ENCODE measurements around the gene OR4D2. TPM values are rescaled to one million over a fixed set of nuclear protein-coding genes. Genes with fewer than 3 reads are reported as not detected.

The OR4D2 gene
- polyA plus RNA-seq, 1 donor, result not detected

DNA sequence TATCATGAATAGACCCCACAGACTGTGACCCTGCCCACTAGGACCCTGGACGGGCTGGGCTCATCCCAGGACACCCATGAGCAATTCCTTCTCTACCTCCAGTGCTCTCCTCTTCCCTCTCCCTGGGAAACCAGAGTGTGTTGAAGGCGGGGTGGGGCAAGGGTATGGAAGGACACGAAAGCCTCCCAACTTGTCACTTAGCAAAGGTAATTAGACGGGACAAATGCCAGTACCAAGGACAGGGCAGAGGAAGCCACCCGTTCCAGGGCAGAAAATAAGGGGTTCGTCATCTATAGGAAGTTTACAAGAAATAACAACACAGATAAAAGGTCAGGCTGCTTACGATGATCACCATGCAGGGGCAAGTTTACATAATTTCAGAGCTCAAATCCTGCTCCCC lies 20.9 kb downstream of the OR4D2 start:
- no CpG with 5 or more reads among the region's 7 CpGs for WGBS (ENCODE audit: insufficient coverage, low lambda C conversion rate)
- no peak overlapping the region for H3K27ac ChIP-seq (ENCODE audit: low read length)

DNA sequence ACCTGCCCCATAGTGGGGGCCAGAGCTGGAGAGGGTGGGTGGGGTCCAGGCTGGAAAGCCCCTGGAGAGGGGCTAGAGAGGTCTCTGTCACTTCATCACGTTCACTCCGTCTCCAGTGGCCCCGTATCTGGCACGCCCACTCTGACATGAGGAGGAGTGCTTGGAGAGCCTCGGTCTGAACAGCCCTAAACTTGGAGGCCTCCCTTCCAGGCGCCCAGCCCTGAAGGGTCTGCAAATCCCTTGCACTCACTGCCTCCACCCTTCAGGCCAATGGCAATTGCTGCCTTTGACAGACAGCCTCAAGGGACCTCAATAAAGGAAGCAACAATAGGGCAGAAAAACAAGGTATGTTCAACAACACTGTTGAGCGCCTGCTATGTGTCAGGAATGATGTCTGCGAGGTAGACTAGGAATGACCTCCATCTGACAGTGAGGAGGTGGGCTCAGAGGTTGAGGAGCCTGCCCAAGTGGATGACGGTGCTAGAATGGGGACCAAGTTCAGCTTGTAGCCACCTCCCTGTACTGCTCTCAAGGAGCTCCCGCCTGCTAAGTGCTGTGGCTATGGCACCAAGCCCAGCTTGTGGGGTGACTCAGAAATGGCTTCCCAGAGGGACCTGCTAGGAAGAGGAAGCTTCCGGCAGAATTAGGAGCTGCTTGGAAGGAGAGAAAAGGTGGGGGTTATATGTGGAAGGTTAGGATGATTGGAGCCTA lies 22.8 kb downstream of the OR4D2 start:
- WGBS (ENCODE audit: insufficient coverage, low lambda C conversion rate), result 80% methylated on average over 1 of the region's 11 CpGs
- Histone ChIP-seq H3K4me3 (ENCODE audit: low read length) (no peak overlapping the region), H3K9me3 (ENCODE audit: control insufficient read depth, low read depth, low read length) (no peaks in the 10 kb centered on the region), H3K27ac (ENCODE audit: low read length) (no peak overlapping the region), H3K27me3 (ENCODE audit: control insufficient read depth, insufficient read depth, low read length) (peaks cover 5% of the 10 kb centered on the region), H3K36me3 (ENCODE audit: control insufficient read depth, insufficient read depth, low read length) (no peaks in the 10 kb centered on the region), H3K4me1 (ENCODE audit: control insufficient read depth, insufficient read depth, low read length) (peaks cover 20% of the 10 kb centered on the region)
- no peak for DNase-seq

More for the DNA sequence above, 20.9 kb downstream of the OR4D2 start:
- peaks cover 20% of the 10 kb centered on the region for H3K4me1 ChIP-seq (ENCODE audit: control insufficient read depth, insufficient read depth, low read length)
- no peak overlapping the region for H3K4me3 ChIP-seq (ENCODE audit: low read length)
- H3K36me3 ChIP-seq (ENCODE audit: control insufficient read depth, insufficient read depth, low read length), result no peaks in the 10 kb centered on the region
- no peaks in the 10 kb centered on the region for H3K9me3 ChIP-seq (ENCODE audit: control insufficient read depth, low read depth, low read length)
- peaks cover 5% of the 10 kb centered on the region for H3K27me3 ChIP-seq (ENCODE audit: control insufficient read depth, insufficient read depth, low read length)
- DNase-seq, result no peak

DNA sequence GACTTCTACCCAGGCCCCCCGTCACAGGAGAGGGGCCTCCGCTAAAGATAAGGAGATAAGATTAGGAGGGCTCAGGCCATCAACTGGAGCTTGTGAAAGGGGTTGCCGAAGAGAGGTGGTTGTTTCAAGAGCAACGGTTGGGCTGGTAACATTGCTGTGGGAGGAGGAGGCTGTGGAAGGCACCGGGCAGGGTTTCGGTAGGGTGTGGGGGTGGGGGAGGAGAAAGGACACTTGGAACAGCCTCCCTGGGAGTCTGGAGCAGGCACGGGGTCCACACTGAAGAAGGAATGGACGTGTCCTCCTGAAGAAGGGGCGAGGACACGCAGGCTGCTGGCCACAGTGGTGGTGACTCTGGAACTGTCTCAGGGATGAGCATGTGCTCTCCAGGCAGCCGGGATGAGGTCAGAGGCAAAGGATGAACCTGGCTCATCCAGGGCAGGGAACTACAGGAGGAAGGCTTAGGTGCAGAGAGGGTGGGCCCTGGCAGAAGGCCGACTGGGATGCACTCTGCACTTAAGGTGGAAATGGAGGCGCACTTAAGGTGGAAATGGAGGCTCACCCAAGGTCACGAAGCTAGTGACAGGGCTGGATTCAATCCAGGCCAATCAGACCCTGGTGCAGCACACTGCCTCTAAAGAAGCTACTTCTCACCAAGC lies 24.6 kb downstream of the OR4D2 start:
- H3K27me3 ChIP-seq (ENCODE audit: control insufficient read depth, insufficient read depth, low read length), result peaks cover 5% of the 10 kb centered on the region
- no peak overlapping the region for H3K27ac ChIP-seq (ENCODE audit: low read length)
- no CpG with 5 or more reads among the region's 14 CpGs for WGBS (ENCODE audit: insufficient coverage, low lambda C conversion rate)
- DNase-seq, result peak in 1 of 2 donors; percentile 35
- peaks cover 16% of the 10 kb centered on the region for H3K4me1 ChIP-seq (ENCODE audit: control insufficient read depth, insufficient read depth, low read length)
- H3K4me3 ChIP-seq (ENCODE audit: low read length), result no peak overlapping the region
- H3K9me3 ChIP-seq (ENCODE audit: control insufficient read depth, low read depth, low read length), result no peaks in the 10 kb centered on the region
- no peaks in the 10 kb centered on the region for H3K36me3 ChIP-seq (ENCODE audit: control insufficient read depth, insufficient read depth, low read length)

GRCh38 chr17:58192612-58193011 lies 25.8 kb downstream of the OR4D2 start, which contains the start of gene EPX:
TSS of gene EPX (plus strand) at chr17:58192726. CDS start at chr17:58192847, 121 bp downstream.
- WGBS (ENCODE audit: insufficient coverage, low lambda C conversion rate), result no CpG with 5 or more reads among the region's 6 CpGs
- H3K4me1 ChIP-seq (ENCODE audit: control insufficient read depth, insufficient read depth, low read length), result peaks cover 16% of the 10 kb centered on the region
- no peaks in the 10 kb centered on the region for H3K9me3 ChIP-seq (ENCODE audit: control insufficient read depth, low read depth, low read length)
- DNase-seq, result no peak
- no peak within 1 kb of the TSS for H3K27ac ChIP-seq (ENCODE audit: low read length)
- H3K36me3 ChIP-seq (ENCODE audit: control insufficient read depth, insufficient read depth, low read length), result no peaks in the 10 kb centered on the region
- H3K4me3 ChIP-seq (ENCODE audit: low read length), result no peak within 1 kb of the TSS
- peaks cover 9% of the 10 kb centered on the region for H3K27me3 ChIP-seq (ENCODE audit: control insufficient read depth, insufficient read depth, low read length)

DNA sequence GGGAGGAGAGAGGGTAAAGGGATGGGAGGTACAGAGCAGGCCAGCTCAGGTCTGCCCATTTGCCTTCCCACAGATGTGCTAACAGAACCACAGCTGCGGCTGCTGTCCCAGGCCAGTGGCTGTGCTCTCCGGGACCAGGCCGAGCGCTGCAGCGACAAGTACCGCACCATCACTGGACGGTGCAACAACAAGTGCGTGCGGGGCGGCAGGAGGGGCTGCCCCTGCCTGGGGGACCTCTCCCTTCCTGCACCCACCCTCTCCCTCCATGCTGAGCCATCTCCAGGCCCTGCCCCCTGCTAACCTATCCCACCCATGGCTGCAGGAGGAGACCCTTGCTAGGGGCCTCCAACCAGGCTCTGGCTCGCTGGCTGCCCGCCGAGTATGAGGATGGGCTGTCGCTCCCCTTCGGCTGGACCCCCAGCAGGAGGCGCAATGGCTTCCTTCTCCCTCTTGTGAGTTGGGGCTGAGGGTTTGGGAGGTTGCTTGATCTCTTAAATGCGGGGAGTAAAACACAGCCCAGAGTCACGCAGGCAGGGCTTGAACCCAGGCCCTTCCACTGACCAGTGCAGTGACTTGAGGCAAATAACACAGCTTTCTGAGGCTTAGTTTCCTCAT lies 27.0 kb downstream of the OR4D2 start:
- Histone ChIP-seq H3K27me3 (ENCODE audit: control insufficient read depth, insufficient read depth, low read length) (peaks cover 9% of the 10 kb centered on the region), H3K4me1 (ENCODE audit: control insufficient read depth, insufficient read depth, low read length) (peaks cover 16% of the 10 kb centered on the region), H3K9me3 (ENCODE audit: control insufficient read depth, low read depth, low read length) (no peaks in the 10 kb centered on the region), H3K4me3 (ENCODE audit: low read length) (no peak overlapping the region), H3K27ac (ENCODE audit: low read length) (no peak overlapping the region), H3K36me3 (ENCODE audit: control insufficient read depth, insufficient read depth, low read length) (no peaks in the 10 kb centered on the region)
- no peak for DNase-seq
- WGBS (ENCODE audit: insufficient coverage, low lambda C conversion rate), result no CpG with 5 or more reads among the region's 18 CpGs

GRCh38 chr17:58195518-58196123 lies 28.8 kb downstream of the OR4D2 start:
- H3K9me3 ChIP-seq (ENCODE audit: control insufficient read depth, low read depth, low read length), result no peaks in the 10 kb centered on the region

GRCh38 chr17:58196610-58197009 lies 29.8 kb downstream of the OR4D2 start:
- Histone ChIP-seq H3K27ac (ENCODE audit: low read length) (no peak overlapping the region), H3K36me3 (ENCODE audit: control insufficient read depth, insufficient read depth, low read length) (no peaks in the 10 kb centered on the region), H3K4me3 (ENCODE audit: low read length) (no peak overlapping the region), H3K27me3 (ENCODE audit: control insufficient read depth, insufficient read depth, low read length) (peaks cover 4% of the 10 kb centered on the region), H3K4me1 (ENCODE audit: control insufficient read depth, insufficient read depth, low read length) (peaks cover 8% of the 10 kb centered on the region), H3K9me3 (ENCODE audit: control insufficient read depth, low read depth, low read length) (no peaks in the 10 kb centered on the region)
- no peak for DNase-seq
- no CpG with 5 or more reads among the region's 7 CpGs for WGBS (ENCODE audit: insufficient coverage, low lambda C conversion rate)

More at GRCh38 chr17:58195518-58196123, 28.8 kb downstream of the OR4D2 start:
- no peak overlapping the region for H3K4me3 ChIP-seq (ENCODE audit: low read length)
- no peaks in the 10 kb centered on the region for H3K36me3 ChIP-seq (ENCODE audit: control insufficient read depth, insufficient read depth, low read length)
- H3K27ac ChIP-seq (ENCODE audit: low read length), result no peak overlapping the region
- DNase-seq, result no peak
- H3K27me3 ChIP-seq (ENCODE audit: control insufficient read depth, insufficient read depth, low read length), result peaks cover 9% of the 10 kb centered on the region
- 95% methylated on average over 1 of the region's 5 CpGs for WGBS (ENCODE audit: insufficient coverage, low lambda C conversion rate)
- H3K4me1 ChIP-seq (ENCODE audit: control insufficient read depth, insufficient read depth, low read length), result peaks cover 16% of the 10 kb centered on the region

DNA sequence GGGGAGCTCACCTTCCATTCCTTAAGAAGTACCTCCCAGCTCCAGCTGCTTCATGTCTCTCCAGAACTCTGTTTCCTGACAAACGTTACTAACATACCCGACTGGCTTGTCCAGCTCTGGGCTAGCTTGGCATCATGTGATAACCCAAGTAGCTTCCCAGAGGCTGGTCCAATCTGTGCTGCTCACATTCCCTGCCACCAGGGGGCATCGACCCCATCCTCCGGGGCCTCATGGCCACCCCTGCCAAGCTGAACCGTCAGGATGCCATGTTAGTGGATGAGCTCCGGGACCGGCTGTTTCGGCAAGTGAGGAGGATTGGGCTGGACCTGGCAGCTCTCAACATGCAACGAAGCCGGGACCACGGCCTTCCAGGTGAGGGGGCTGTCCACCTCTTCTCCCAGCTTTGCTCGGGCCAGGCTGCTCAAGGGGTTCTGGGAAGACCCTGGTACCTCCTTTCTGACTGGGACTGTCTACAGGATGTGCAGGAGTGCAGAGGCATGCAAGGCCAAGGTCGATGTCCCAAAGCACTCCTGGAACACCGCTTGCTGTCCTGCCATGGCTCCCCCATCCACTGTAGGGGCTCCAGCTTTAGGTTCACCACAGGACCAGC lies 33.3 kb downstream of the OR4D2 start:
- Histone ChIP-seq H3K9me3 (ENCODE audit: control insufficient read depth, low read depth, low read length) (no peaks in the 10 kb centered on the region), H3K27me3 (ENCODE audit: control insufficient read depth, insufficient read depth, low read length) (peaks cover 4% of the 10 kb centered on the region), H3K4me1 (ENCODE audit: control insufficient read depth, insufficient read depth, low read length) (peaks cover 6% of the 10 kb centered on the region), H3K4me3 (ENCODE audit: low read length) (no peak overlapping the region), H3K27ac (ENCODE audit: low read length) (no peak overlapping the region), H3K36me3 (ENCODE audit: control insufficient read depth, insufficient read depth, low read length) (peaks cover 2% of the 10 kb centered on the region)
- peak in 1 of 2 donors; percentile 40 for DNase-seq
- WGBS (ENCODE audit: insufficient coverage, low lambda C conversion rate), result no CpG with 5 or more reads among the region's 14 CpGs

GRCh38 chr17:58202859-58203258 lies 36.1 kb downstream of the OR4D2 start:
- no peaks in the 10 kb centered on the region for H3K27me3 ChIP-seq (ENCODE audit: control insufficient read depth, insufficient read depth, low read length)
- H3K4me1 ChIP-seq (ENCODE audit: control insufficient read depth, insufficient read depth, low read length), result no peaks in the 10 kb centered on the region
- H3K9me3 ChIP-seq (ENCODE audit: control insufficient read depth, low read depth, low read length), result no peaks in the 10 kb centered on the region
- H3K4me3 ChIP-seq (ENCODE audit: low read length), result no peak overlapping the region
- DNase-seq, result no peak
- WGBS (ENCODE audit: insufficient coverage, low lambda C conversion rate), result no CpG with 5 or more reads among the region's 7 CpGs
- H3K27ac ChIP-seq (ENCODE audit: low read length), result no peak overlapping the region
- peaks cover 27% of the 10 kb centered on the region for H3K36me3 ChIP-seq (ENCODE audit: control insufficient read depth, insufficient read depth, low read length)

DNA sequence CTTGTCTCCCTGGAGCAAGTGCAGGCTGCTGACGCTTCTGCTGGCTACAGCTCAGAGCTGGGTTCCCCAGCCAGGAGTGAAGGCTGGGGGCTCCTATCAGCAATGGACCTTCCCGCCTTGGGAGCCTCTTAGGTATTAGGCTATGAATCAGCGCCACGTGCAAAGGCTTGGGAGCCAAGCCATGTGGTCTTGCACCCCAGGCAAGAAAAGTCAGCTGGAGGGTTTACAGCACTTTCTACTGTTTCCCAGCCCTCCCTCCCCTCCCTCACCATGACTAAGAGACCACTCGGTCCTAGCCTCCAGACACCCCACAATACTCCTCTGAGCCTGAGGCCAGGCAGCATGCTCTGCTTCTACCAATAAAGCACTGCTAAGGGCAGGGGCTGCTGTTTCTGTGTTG lies 38.0 kb downstream of the OR4D2 start:
- H3K36me3 ChIP-seq (ENCODE audit: control insufficient read depth, insufficient read depth, low read length), result peaks cover 38% of the 10 kb centered on the region
- peaks cover 11% of the 10 kb centered on the region for H3K4me1 ChIP-seq (ENCODE audit: control insufficient read depth, insufficient read depth, low read length)
- no peaks in the 10 kb centered on the region for H3K27me3 ChIP-seq (ENCODE audit: control insufficient read depth, insufficient read depth, low read length)
- no peak for DNase-seq
- no peaks in the 10 kb centered on the region for H3K9me3 ChIP-seq (ENCODE audit: control insufficient read depth, low read depth, low read length)
- no peak overlapping the region for H3K4me3 ChIP-seq (ENCODE audit: low read length)
- no CpG with 5 or more reads among the region's 5 CpGs for WGBS (ENCODE audit: insufficient coverage, low lambda C conversion rate)
- no peak overlapping the region for H3K27ac ChIP-seq (ENCODE audit: low read length)
